IPS DF 6.9 (cell line): ENCODE measurements around the gene WFDC8.

Experiments used
- DNase-seq: peaks from one replicate; pipeline ENCODE4 v3.0.0-alpha.2; 2013; ENCODE audit warnings: low read depth, low spot score
- H3K27ac ChIP-seq: one replicate; pipeline ENCODE4 v1.5.1; 2013; ENCODE audit warnings: low read length, control low read depth
- H3K27me3 ChIP-seq: 2 replicates; pipeline ENCODE4 v1.6.1; 2013; ENCODE audit warnings: mild to moderate bottlenecking, low read length; ENCODE audit not compliant: control insufficient read depth, insufficient read depth
- H3K36me3 ChIP-seq: 2 replicates; pipeline ENCODE4 v1.6.1; 2013; ENCODE audit warnings: low read length; ENCODE audit not compliant: control insufficient read depth, insufficient read depth
- H3K4me1 ChIP-seq: 2 replicates; pipeline ENCODE4 v1.6.1; 2013; ENCODE audit warnings: low read length; ENCODE audit not compliant: control insufficient read depth, insufficient read depth
- H3K4me3 ChIP-seq: 2 replicates; pipeline ENCODE4 v1.5.1; 2013; ENCODE audit warnings: mild to moderate bottlenecking, low read length
- H3K9me3 ChIP-seq: 2 replicates; pipeline ENCODE4 v1.6.1; 2013; ENCODE audit warnings: low read length, inconsistent platforms; ENCODE audit not compliant: control insufficient read depth, insufficient read depth
- WGBS: extraction: QIAGEN DNeasy Blood & Tissue Kit; methylation state at CpG from one replicate; pipeline ENCODE4 v1.1.7; 2013; ENCODE audit warnings: mixed read lengths, missing lambda C conversion rate; ENCODE audit not compliant: insufficient read length, insufficient coverage; 5-methylcytosine and 5-hydroxymethylcytosine counted together

The WFDC8 gene

DNA sequence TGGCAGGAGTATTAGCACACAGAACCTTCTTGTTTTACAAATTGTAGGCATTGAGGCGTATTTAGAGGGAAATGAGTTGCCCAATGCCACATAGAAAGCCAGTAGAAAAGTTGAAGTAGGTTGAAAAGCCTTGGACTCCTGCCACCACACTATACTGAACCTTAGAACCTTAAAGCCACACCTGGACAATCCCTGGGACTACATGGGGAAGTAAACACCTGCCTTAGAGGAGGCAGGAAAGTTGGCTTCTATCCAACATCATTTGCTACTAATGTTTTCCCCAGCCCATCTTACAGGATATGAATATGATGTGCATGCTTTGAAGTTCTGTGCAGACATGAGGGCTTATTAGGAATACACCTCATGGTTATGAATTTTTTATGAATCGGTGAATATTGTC is 26.6 kb downstream of the WFDC8 start:
- Histone ChIP-seq H3K27me3 (no peaks in the 10 kb centered on the region), H3K4me1 (no peaks in the 10 kb centered on the region), H3K36me3 (no peaks in the 10 kb centered on the region), H3K4me3 (no peak overlapping the region), H3K9me3 (no peaks in the 10 kb centered on the region), H3K27ac (no peak overlapping the region)
- WGBS, result no CpG with 5 or more reads among the region's 2 CpGs
- no peak for DNase-seq

GRCh38 chr20:45550765-45551164 is 28.3 kb downstream of the WFDC8 start:
- Histone ChIP-seq H3K27ac (no peak overlapping the region), H3K4me1 (no peaks in the 10 kb centered on the region), H3K36me3 (no peaks in the 10 kb centered on the region), H3K4me3 (no peak overlapping the region), H3K9me3 (no peaks in the 10 kb centered on the region), H3K27me3 (no peaks in the 10 kb centered on the region)
- no peak for DNase-seq

DNA sequence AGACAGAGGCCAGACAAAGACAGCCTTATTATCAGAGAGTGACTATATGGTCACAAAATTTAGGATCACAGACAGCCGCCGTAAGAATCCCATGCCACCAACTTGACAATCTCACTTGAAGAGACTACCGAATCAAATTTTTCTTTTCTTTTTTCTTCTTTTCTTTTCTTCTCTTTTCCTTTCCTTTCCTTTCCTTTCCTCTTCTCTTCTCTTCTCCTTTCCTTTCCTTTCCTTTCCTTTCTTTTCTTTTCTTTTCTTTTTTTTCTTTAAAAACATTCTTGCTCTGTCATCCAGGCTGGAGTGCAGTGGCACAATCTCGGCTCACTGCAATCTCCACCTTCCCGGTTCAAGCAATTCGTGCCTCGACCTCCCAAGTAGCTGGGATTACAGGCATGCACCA is 30.7 kb downstream of the WFDC8 start:
- Histone ChIP-seq H3K4me3 (no peak overlapping the region), H3K27ac (no peak overlapping the region), H3K27me3 (no peaks in the 10 kb centered on the region), H3K4me1 (no peaks in the 10 kb centered on the region), H3K36me3 (no peaks in the 10 kb centered on the region), H3K9me3 (no peaks in the 10 kb centered on the region)
- no peak for DNase-seq
- WGBS, result 100% methylated on average over 1 of the region's 7 CpGs

GRCh38 chr20:45547206-45547770 is 31.8 kb downstream of the WFDC8 start, which contains the start of gene EPPIN:
Gene EPPIN (minus strand): TSS chr20:45547401. CDS start chr20:45547357, 44 bp downstream.
- no peaks in the 10 kb centered on the region for H3K27me3 ChIP-seq
- WGBS, result no CpG with 5 or more reads among the region's 6 CpGs
- no peaks in the 10 kb centered on the region for H3K36me3 ChIP-seq
- no peak within 1 kb of the TSS for H3K27ac ChIP-seq
- H3K4me1 ChIP-seq, result no peaks in the 10 kb centered on the region
- H3K4me3 ChIP-seq, result no peak within 1 kb of the TSS
- DNase-seq, result no peak
- H3K9me3 ChIP-seq, result no peaks in the 10 kb centered on the region

- no CpG with 5 or more reads among the region's 5 CpGs for WGBS
- Histone ChIP-seq H3K4me3 (no peak overlapping the region), H3K4me1 (no peaks in the 10 kb centered on the region), H3K27me3 (no peaks in the 10 kb centered on the region), H3K27ac (no peak overlapping the region), H3K36me3 (no peaks in the 10 kb centered on the region), H3K9me3 (no peaks in the 10 kb centered on the region)
- peak; percentile 41 for DNase-seq
Measured at GRCh38 chr20:45545754-45546453, 33.2 kb downstream of the WFDC8 start.

DNA sequence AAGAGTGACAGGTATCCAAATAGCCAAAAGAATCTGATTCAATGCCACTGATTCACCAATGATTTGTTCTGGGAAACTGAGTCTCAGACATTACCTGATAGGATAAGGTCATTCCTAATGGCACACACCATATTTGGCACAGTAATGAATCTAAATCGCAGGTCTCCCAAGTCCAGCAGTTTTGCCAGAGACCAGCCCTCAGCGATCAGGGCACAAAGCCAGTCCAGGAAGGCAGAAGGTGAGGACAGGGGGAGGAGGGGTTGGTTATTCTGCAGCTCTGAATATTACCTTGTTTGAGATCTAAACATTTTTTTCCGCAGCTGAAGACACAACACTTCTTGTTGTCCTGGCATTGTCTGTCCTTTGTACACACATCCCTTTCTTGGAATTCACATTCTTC is 33.7 kb downstream of the WFDC8 start:
- Histone ChIP-seq H3K9me3 (no peaks in the 10 kb centered on the region), H3K27me3 (no peaks in the 10 kb centered on the region), H3K27ac (no peak overlapping the region), H3K4me1 (no peaks in the 10 kb centered on the region), H3K36me3 (no peaks in the 10 kb centered on the region), H3K4me3 (no peak overlapping the region)
- WGBS, result no CpG with 5 or more reads among the region's 3 CpGs
- DNase-seq, result no peak

- H3K36me3 ChIP-seq, result no peaks in the 10 kb centered on the region
- H3K27ac ChIP-seq, result no peak within 1 kb of the TSS
- no peaks in the 10 kb centered on the region for H3K4me1 ChIP-seq
- no CpG with 5 or more reads among the region's 2 CpGs for WGBS
- H3K27me3 ChIP-seq, result no peaks in the 10 kb centered on the region
- H3K9me3 ChIP-seq, result no peaks in the 10 kb centered on the region
- no peak for DNase-seq
- H3K4me3 ChIP-seq, result no peak within 1 kb of the TSS
Measured at GRCh38 chr20:45539382-45539781, 39.7 kb downstream of the WFDC8 start, which contains the start of gene WFDC6. Gene WFDC6 (minus strand): TSS chr20:45539482. CDS start chr20:45539407, 75 bp downstream.

DNA sequence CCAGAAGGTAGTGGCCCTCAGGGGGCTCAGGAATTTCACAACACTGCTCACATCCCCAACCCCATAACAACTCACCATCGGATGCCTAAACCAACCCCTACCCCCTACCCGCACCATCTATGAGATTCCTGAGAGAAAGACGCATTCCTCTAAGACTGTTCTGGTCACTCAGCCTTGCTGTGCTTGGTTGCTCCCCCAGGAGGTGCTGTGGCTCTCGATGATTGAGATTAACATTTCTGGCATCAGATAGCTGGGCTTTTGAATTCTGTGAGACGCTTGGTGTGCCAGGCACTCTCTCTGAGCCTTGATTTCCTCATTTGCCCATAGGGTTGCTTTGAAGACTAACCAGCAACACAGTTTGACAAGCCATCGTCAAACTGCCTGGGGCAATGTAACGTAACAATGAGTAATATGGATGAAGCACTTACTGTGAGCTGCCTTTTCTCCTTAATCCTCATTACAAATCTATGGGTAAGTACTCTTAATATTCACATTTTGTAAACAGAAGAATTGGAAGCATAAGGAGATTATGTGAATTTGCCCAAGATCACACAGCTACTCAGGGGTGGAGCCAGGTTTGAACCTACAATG is 40.8 kb downstream of the WFDC8 start:
- Histone ChIP-seq H3K27ac (no peak overlapping the region), H3K4me1 (no peaks in the 10 kb centered on the region), H3K9me3 (no peaks in the 10 kb centered on the region), H3K36me3 (no peaks in the 10 kb centered on the region), H3K4me3 (no peak overlapping the region), H3K27me3 (no peaks in the 10 kb centered on the region)
- WGBS, result 100% methylated on average over 2 of the region's 7 CpGs
- peak; percentile 9 for DNase-seq

- no peak overlapping the region for H3K4me3 ChIP-seq
- DNase-seq, result no peak
- no peaks in the 10 kb centered on the region for H3K36me3 ChIP-seq
- no peaks in the 10 kb centered on the region for H3K27me3 ChIP-seq
- H3K27ac ChIP-seq, result no peak overlapping the region
- no CpG with 5 or more reads among the region's 4 CpGs for WGBS
- H3K4me1 ChIP-seq, result no peaks in the 10 kb centered on the region
- H3K9me3 ChIP-seq, result no peaks in the 10 kb centered on the region
Measured at GRCh38 chr20:45527294-45527693, 51.8 kb downstream of the WFDC8 start.

DNA sequence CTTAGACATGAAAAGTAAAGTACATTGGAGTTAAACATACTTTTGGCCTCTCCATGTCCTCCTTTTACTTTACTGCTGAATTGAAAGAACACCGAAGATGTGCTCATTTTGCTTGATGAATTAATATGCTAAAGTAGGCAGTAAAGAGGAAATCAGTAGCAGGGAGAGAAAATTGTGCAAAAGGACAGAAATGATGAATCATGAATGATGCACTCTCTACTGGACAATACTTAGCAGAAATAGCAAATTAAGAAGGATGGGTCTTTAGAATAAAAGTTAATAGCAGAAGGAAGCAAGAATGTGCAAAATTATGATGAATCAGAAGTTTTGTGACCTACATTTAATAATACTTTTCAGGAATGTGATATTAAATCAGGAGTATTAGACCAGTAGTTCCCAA is 55.3 kb downstream of the WFDC8 start:
- H3K4me3 ChIP-seq, result no peak overlapping the region
- no CpG with 5 or more reads among the region's 1 CpG for WGBS
- no peak overlapping the region for H3K27ac ChIP-seq
- H3K4me1 ChIP-seq, result no peaks in the 10 kb centered on the region
- H3K9me3 ChIP-seq, result no peaks in the 10 kb centered on the region
- no peak for DNase-seq
- H3K36me3 ChIP-seq, result no peaks in the 10 kb centered on the region
- H3K27me3 ChIP-seq, result no peaks in the 10 kb centered on the region
